Pancreas (tissue), 10 donors: Measurements from ENCODE around the gene AP1G2. TPM values are rescaled to one million over a fixed set of nuclear protein-coding genes. Genes with fewer than 3 reads are reported as not detected.

Source experiments
- ATAC-seq, 4 donors: fragments of 200-7000 bp; cut with Tn5 transposase; one replicate each; pipeline versions ENCODE4 v1.8.0 to v1.9.1; 2020; ENCODE audit warnings: mild to moderate bottlenecking in 4 of 4, moderate library complexity in 4 of 4
- DNase-seq, 6 donors: peaks; one replicate each; pipeline ENCODE4 v3.0.0-alpha.2; 2020
- FAIRE-seq: peaks from 2 replicates; lab custom pipeline; 2012; peaks lifted over from hg19 to GRCh38; lab: Jason Lieb, UNC
- H3K27ac ChIP-seq, 4 donors: fragments of 200-600 bp; sonication (generic); 1 replicate in 3 of 4; 2 replicates in 1 of 4; pipeline versions ENCODE4 v1.5.0 to v1.8.0; 2020
- H3K27me3 ChIP-seq, 4 donors: fragments of 200-600 bp; one replicate each; pipeline ENCODE4 v1.8.0; 2021
- H3K36me3 ChIP-seq, 3 donors: fragments of 200-600 bp; sonication (generic) in 1 of 3; one replicate each; pipeline versions ENCODE4 v1.5.0 to v1.8.0; 2020 to 2021
- H3K4me1 ChIP-seq, 3 donors: fragments of 200-600 bp; one replicate each; pipeline ENCODE4 v1.8.0; 2021
- H3K4me3 ChIP-seq, 4 donors: fragments of 200-600 bp; sonication (generic) in 2 of 4; one replicate each; pipeline versions ENCODE4 v1.5.0 to v1.8.0; 2020 to 2021
- H3K9me3 ChIP-seq, 4 donors: fragments of 200-600 bp; one replicate each; pipeline ENCODE4 v1.8.0; 2021
- WGBS, 2 donors: extraction: QIAGEN DNeasy Blood & Tissue Kit; methylation state at CpG; one replicate each; pipeline ENCODE4 v1.1.7; 2013; 5-methylcytosine and 5-hydroxymethylcytosine counted together
- intact Hi-C, 3 donors: fragments of 100-400 bp; cut with DNase I; formaldehyde crosslinking; loops; one replicate each; pipeline versions ENCODE4 v1.11.1 to v1.14.2; 2022
- polyA plus RNA-seq, 2 donors: library from polyadenylated mRNA; stranded (reverse); fragments of 200-250 nt; gene quantifications; one replicate each; pipeline ENCODE4 v1.2.3, GENCODE V29; 2013
- total RNA-seq, 6 donors: library from RNA; stranded (reverse); fragmentation: NEBNext Ultra II Directional in 4 of 6; extraction: Animal tissue kit (Norgen Biotek cat#: 25700) in 4 of 6; gene quantifications; one replicate each; pipeline versions ENCODE4 v1.2.1 to v1.2.4, GENCODE V29; 2021 to 2023
- TF ChIP-seq, protein P1 (sequence below), 4 donors: fragments of 200-600 bp; sonication (generic) in 3 of 4; IDR thresholded peaks; one replicate each; pipeline versions ENCODE4 v1.5.0 to v1.8.0; 2021; ENCODE audit warnings: antibody characterized with exemption in 4 of 4
- donor health status: healthy with polysubstance abuse.
- donor health status: DM: no; HTN: no; CAD: no; lungs with moderate emphysema.
- donor health status: DM: no; HTN: no; CAD: no.
- donor health status: control.
- donor health status: control.
- donor health status: Bipolar disorder and iron deficiency.
- donor health status: DM: yes; HTN: yes; CAD: no.
- donor health status: DM: no; HTN: no; CAD: no.
- donor health status: DM: no; HTN: no; CAD: no.
- donor health status: DM: yes; HTN: yes; CAD: no.

Gene AP1G2
- total and polyA plus RNA-seq, 8 donors = 57.4 to 392 (median 85.3) TPM

DNA sequence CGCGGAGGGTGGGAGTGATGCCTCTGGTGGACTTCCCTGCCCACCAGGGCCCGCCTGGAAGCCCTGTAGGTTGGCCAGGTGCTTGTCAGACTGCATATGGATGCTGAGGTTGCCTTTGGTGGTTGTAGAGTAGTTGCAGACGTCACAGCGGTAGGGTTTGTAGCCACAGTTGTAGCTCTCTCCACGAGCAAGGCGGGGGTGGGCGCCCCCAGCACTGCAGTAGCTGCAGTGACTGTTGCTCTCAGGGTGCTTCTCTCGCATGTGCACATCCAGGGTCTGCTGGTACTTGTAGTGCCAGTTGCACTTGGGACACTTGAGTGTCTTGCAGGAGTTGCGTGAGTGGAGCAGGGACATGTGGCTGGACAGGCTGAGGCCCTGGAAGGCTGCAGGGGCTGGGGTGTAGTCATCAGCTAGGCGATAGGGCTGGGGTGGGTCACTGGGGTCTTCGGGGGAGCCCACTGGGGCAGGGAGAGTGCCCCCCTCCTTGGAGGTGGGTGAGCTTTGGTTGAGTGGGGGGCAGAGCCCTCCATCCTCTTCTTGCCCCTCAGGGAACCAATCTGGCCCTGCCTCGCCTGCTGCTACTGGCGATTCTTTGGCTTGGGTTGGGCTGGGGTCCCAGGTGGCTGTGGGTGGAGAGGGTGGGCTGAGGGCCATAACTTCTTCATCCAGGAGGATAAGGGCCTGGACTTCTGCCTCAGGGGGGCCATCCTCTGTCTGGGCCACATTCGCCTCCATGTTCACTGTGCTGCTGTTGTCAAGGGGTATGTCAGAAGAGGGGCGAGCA lies 33.7 kb downstream of the AP1G2 start:
- DNase-seq = no peak
- ATAC-seq = no peak
- WGBS, 2 donors = 89 to 92% methylated on average over 16 of the region's 16 CpGs
- TF ChIP-seq, protein P1, sequence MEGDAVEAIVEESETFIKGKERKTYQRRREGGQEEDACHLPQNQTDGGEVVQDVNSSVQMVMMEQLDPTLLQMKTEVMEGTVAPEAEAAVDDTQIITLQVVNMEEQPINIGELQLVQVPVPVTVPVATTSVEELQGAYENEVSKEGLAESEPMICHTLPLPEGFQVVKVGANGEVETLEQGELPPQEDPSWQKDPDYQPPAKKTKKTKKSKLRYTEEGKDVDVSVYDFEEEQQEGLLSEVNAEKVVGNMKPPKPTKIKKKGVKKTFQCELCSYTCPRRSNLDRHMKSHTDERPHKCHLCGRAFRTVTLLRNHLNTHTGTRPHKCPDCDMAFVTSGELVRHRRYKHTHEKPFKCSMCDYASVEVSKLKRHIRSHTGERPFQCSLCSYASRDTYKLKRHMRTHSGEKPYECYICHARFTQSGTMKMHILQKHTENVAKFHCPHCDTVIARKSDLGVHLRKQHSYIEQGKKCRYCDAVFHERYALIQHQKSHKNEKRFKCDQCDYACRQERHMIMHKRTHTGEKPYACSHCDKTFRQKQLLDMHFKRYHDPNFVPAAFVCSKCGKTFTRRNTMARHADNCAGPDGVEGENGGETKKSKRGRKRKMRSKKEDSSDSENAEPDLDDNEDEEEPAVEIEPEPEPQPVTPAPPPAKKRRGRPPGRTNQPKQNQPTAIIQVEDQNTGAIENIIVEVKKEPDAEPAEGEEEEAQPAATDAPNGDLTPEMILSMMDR (IDR thresholded peaks at IDR 0.05) = no peak
- Histone ChIP-seq H3K4me3 (no peak overlapping the region), H3K27me3 (no peaks in the 10 kb centered on the region), H3K36me3 (no peaks in the 10 kb centered on the region), H3K9me3 (no peaks in the 10 kb centered on the region), H3K27ac (no peak overlapping the region), H3K4me1 (no peaks in the 10 kb centered on the region)
- FAIRE-seq = no peak
- intact Hi-C loops = no loop called here

DNA sequence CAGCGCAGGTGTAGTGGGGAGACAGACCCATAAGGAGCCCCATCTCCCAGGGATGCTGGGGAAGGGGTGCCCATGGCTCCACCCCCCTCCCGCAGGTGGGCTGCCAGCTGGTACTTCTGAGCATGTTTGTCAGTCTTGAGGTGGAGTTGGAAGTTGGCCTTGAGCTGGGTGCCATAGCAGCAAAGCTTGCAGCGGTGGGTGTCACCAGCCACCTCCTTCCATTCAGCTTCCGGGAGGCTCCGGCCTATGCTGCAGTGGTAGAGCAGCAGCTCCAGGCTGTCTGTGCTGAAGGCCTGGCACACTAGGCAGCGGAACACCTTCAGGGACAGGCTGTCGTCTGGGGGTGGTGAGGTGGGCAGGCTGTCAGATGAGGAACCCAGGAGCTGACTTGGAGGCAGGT lies 34.9 kb downstream of the AP1G2 start:
- no peak for ATAC-seq
- Histone ChIP-seq H3K27ac (no peak overlapping the region), H3K36me3 (no peaks in the 10 kb centered on the region), H3K4me1 (no peaks in the 10 kb centered on the region), H3K27me3 (no peaks in the 10 kb centered on the region), H3K4me3 (no peak overlapping the region), H3K9me3 (no peaks in the 10 kb centered on the region)
- intact Hi-C loops = no loop called here
- DNase-seq = no peak
- WGBS, 2 donors = 91 to 98% methylated on average over 7 of the region's 7 CpGs
- no peak for FAIRE-seq
- TF ChIP-seq, protein P1 (IDR thresholded peaks at IDR 0.05) = no peak

DNA sequence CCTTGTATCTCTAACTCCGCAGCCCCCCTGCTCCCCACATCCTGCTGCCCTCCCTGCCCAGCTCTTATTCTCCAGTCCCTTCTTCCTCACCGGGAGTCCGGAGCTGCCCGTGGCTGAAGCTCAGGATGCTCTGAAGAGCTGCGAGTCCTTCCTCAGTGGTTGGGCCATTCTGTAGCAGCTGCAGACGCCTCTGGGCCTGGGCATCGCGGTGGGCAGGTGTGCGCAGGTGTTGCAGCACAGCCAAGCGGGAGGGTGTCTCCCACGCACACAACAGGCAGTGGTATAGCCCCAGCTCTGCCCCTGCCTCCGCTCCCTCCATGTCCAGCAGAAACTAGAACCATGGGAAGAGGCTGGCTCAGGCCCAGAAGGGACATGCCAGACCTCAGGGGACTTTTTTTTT lies 36.2 kb downstream of the AP1G2 start:
- FAIRE-seq = no peak

DNA sequence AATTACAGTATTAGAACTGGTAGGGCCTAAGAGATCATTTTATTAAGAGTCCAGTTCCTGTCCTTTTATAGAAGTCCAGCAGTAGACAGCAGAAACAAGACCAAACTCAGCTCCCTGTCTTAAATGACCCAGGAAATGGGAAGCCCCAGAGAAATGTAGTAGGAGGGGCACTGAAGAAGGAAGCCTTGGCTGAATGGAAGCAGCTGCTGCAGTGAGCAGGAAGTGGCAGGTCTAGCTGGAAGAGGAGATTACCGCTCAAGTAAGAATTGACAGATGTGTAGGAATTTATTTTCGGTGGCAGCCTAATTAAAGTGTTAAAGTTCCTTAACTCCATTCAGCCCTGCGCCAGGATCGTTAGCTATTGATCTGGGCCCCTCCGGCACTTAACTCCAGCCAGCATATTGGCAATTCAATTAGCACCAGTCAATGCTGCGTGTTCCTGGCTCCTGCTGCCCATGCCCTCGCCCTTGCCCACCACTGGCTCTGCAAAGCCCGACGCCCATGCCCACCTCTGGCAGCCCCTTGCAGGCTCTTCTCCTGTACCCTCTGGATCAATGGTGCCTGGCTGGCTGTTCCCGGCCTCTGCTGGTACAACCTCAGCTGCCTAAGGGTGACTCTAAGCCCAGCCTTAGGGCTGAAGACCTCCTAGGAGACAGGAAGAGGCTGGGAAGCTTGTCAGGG lies 37.1 kb downstream of the AP1G2 start:
- Histone ChIP-seq H3K9me3 (no peaks in the 10 kb centered on the region), H3K4me1 (no peaks in the 10 kb centered on the region), H3K27ac (no peak overlapping the region), H3K4me3 (no peak overlapping the region), H3K27me3 (no peaks in the 10 kb centered on the region), H3K36me3 (no peaks in the 10 kb centered on the region)
- FAIRE-seq (no peak), DNase-seq (no peak), ATAC-seq (no peak)
- 71 to 75% methylated on average over 10 of the region's 10 CpGs for WGBS, 2 donors
- intact Hi-C loops = no loop called here
- TF ChIP-seq, protein P1 (IDR thresholded peaks at IDR 0.05) = no peak

More for the DNA sequence above, 36.2 kb downstream of the AP1G2 start:
- ATAC-seq (no peak), DNase-seq (no peak)
- H3K36me3 ChIP-seq = no peaks in the 10 kb centered on the region
- no peak overlapping the region for H3K4me3 ChIP-seq
- no peaks in the 10 kb centered on the region for H3K9me3 ChIP-seq
- WGBS, 2 donors = 90 to 94% methylated on average over 12 of the region's 12 CpGs
- no peaks in the 10 kb centered on the region for H3K27me3 ChIP-seq
- no peaks in the 10 kb centered on the region for H3K4me1 ChIP-seq
- intact Hi-C loops = no loop called here
- H3K27ac ChIP-seq = no peak overlapping the region
- TF ChIP-seq, protein P1 (IDR thresholded peaks at IDR 0.05) = no peak

DNA sequence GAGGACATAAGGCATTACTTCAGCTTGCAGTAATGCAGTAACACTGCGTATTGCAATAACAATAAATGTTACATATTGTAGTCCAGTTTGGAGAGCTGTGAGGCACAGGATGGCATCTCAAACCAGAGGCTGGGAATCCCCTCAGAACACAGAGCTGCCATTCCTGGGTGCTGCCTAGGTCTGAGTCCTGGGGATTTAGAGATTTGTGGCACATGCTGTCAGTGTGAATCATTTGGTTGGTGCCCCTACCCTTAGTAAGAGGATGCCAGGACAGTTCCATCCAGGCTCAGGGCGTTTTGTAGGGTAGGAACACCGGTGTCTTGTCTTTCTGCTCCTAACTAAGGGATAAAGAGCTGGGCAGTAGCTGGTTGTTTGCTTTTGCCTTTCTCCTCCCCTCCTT lies 38.6 kb downstream of the AP1G2 start:
- Histone ChIP-seq H3K4me3 (no peak overlapping the region), H3K9me3 (no peaks in the 10 kb centered on the region), H3K27ac (no peak overlapping the region), H3K36me3 (no peaks in the 10 kb centered on the region), H3K27me3 (no peaks in the 10 kb centered on the region), H3K4me1 (no peaks in the 10 kb centered on the region)
- no peak for DNase-seq
- WGBS, 2 donors = 83 to 94% methylated on average over 3 of the region's 3 CpGs
- ATAC-seq = no peak
- FAIRE-seq = no peak
- intact Hi-C loops = no loop called here
- TF ChIP-seq, protein P1 (IDR thresholded peaks at IDR 0.05) = no peak
